Activated CD8-positive, alpha-beta T cell treated with anti-CD3 and anti-CD28 coated beads, Interleukin-2, amount 10 ng/mL, durations not matched to agents 7 days and 5 days (primary cell): ENCODE results near the gene WASF3. TPM values are rescaled to one million over a fixed set of nuclear protein-coding genes. Genes with fewer than 3 reads are reported as not detected.
"Not testable (repeated sequence)": the region's sequence is repeated elsewhere in the genome, so short reads cannot be mapped to it uniquely, and the experiment has no call there.

Experiments
- ATAC-seq: fragments of 150-1000 bp; cut with Tn5 transposase; one replicate; pipeline ENCODE4 v1.10.0; 2021; ENCODE audit warnings: moderate library complexity
- CTCF ChIA-PET: fragments of 350-600 bp; sonication (Branson Sonifier 250); formaldehyde crosslinking; loops from one replicate; lab custom pipeline; 2021; ENCODE audit warnings: antibody characterized with exemption; lab: Charles Lee
- POLR2A ChIA-PET: fragments of 350-600 bp; sonication (Branson Sonifier 250); formaldehyde crosslinking; loops from one replicate; lab custom pipeline; 2021; ENCODE audit warnings: antibody characterized with exemption; lab: Charles Lee
- DNase-seq: peaks from one replicate; pipeline ENCODE4 v3.0.0-alpha.2; 2020
- H3K27ac Mint-ChIP-seq: one replicate; pipeline ENCODE4 v1.8.0; 2021; ENCODE audit warnings: mild to moderate bottlenecking, mixed read lengths
- H3K27me3 Mint-ChIP-seq: one replicate; pipeline ENCODE4 v1.8.0; 2021; ENCODE audit warnings: low read depth, mixed read lengths
- H3K36me3 Mint-ChIP-seq: one replicate; pipeline ENCODE4 v1.8.0; 2021; ENCODE audit warnings: low read depth, mixed read lengths
- H3K4me1 Mint-ChIP-seq: one replicate; pipeline ENCODE4 v1.8.0; 2021; ENCODE audit warnings: low read depth, mixed read lengths
- H3K4me3 Mint-ChIP-seq: one replicate; pipeline ENCODE4 v1.8.0; 2021; ENCODE audit warnings: mild to moderate bottlenecking, mixed read lengths
- H3K9me3 Mint-ChIP-seq: one replicate; pipeline ENCODE4 v1.8.0; 2022; ENCODE audit warnings: mixed read lengths; ENCODE audit not compliant: insufficient read depth
- total RNA-seq, 2 experiments: library from RNA; stranded (reverse); gene quantifications; one replicate each; pipeline ENCODE4 v1.2.3, GENCODE V29; 2021

WASF3 gene
- total RNA-seq, 2 experiments from 2014 or later: not detected

- Mint-ChIP-seq H3K9me3 (peaks cover 5% of the 10 kb centered on the region), H3K4me1 (peaks cover 6% of the 10 kb centered on the region), H3K36me3 (no peaks in the 10 kb centered on the region), H3K4me3 (no peak overlapping the region), H3K27ac (no peak overlapping the region), H3K27me3 (no peaks in the 10 kb centered on the region)
- DNase-seq: no peak
- POLR2A ChIA-PET: no interaction called here
- CTCF ChIA-PET: interaction anchor here (1.3 to 7.1 kb wide), 3 partner anchors 11 to 222 kb away, joined by 3 to 71 read pairs (median 4); no protein-coding TSS in a partner anchor
- no peak for ATAC-seq
These were observed 152.0 kb downstream of the WASF3 start for GRCh38 chr13:26709461-26709860.

DNA sequence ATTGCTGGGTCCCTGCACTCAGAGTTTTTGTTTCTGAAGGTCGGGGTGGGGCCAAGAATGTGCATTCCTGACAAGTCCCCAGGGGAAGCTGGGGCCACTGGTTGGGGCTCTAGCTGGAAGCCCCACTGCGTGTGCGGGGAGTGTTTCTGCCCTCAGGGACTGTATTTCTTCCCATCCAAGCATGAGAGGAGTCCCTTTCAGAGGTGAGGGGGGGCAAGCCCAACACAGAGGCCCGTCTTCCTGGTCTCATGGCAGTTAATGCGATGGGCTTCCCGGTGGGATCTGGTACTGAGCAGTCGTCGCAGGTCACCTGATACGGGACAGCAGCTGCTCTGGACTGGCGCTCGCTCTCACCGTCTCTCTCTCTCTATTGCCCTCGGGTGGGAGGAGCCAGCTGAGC, 152.7 kb downstream of the WASF3 start:
- POLR2A ChIA-PET: no interaction called here

DNA sequence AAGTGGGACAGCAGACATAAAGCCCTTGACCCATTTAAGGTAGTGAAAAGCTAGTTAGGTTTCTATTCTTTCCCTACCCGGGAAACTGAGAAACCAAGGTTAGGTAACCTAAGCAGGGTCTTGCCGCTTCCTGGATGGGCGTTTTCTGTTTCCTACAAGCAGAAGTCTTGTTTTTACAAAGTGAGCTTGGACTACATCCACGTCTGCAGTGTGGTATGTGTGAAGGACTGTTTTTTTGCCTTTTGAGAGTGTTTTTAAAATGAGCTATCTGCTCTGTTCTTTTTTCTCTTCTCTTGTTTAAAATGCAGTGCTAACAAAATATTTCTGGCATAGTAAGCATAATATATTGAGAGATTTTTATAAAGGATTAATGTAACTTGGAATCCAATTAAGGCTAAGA, 153.7 kb downstream of the WASF3 start:
- Mint-ChIP-seq H3K27me3 (no peaks in the 10 kb centered on the region), H3K4me3 (no peak overlapping the region), H3K36me3 (no peaks in the 10 kb centered on the region), H3K4me1 (peaks cover 6% of the 10 kb centered on the region), H3K27ac (peak overlapping the region; percentile 56), H3K9me3 (peaks cover 5% of the 10 kb centered on the region)
- CTCF ChIA-PET: interaction anchor here (0.6 to 7.1 kb wide), 5 partner anchors 9 to 218 kb away, joined by 4 to 71 read pairs (median 8); no protein-coding TSS in a partner anchor
- ATAC-seq (no peak), DNase-seq (no peak)
- POLR2A ChIA-PET: no interaction called here

More for the DNA sequence above, 152.7 kb downstream of the WASF3 start:
- CTCF ChIA-PET: interaction anchor here (1.3 to 7.1 kb wide), 5 partner anchors 10 to 221 kb away, joined by 3 to 71 read pairs (median 8); no protein-coding TSS in a partner anchor
- no peaks in the 10 kb centered on the region for H3K27me3 Mint-ChIP-seq
- peaks cover 5% of the 10 kb centered on the region for H3K9me3 Mint-ChIP-seq
- DNase-seq: no peak
- H3K4me3 Mint-ChIP-seq: no peak overlapping the region
- no peaks in the 10 kb centered on the region for H3K36me3 Mint-ChIP-seq
- ATAC-seq: no peak
- no peak overlapping the region for H3K27ac Mint-ChIP-seq
- peaks cover 6% of the 10 kb centered on the region for H3K4me1 Mint-ChIP-seq

- H3K4me3 Mint-ChIP-seq: no peak overlapping the region
- H3K9me3 Mint-ChIP-seq: peaks cover 5% of the 10 kb centered on the region
- no peak overlapping the region for H3K27ac Mint-ChIP-seq
- peaks cover 6% of the 10 kb centered on the region for H3K4me1 Mint-ChIP-seq
- no peak for DNase-seq
- POLR2A ChIA-PET: no interaction called here
- H3K27me3 Mint-ChIP-seq: no peaks in the 10 kb centered on the region
- no peak for ATAC-seq
- CTCF ChIA-PET: interaction anchor here (1.7 kb wide), 1 partner anchor 160 kb away, joined by 6 read pairs; no protein-coding TSS in a partner anchor
- H3K36me3 Mint-ChIP-seq: no peaks in the 10 kb centered on the region
These were observed 155.9 kb downstream of the WASF3 start for GRCh38 chr13:26713341-26713740.

DNA sequence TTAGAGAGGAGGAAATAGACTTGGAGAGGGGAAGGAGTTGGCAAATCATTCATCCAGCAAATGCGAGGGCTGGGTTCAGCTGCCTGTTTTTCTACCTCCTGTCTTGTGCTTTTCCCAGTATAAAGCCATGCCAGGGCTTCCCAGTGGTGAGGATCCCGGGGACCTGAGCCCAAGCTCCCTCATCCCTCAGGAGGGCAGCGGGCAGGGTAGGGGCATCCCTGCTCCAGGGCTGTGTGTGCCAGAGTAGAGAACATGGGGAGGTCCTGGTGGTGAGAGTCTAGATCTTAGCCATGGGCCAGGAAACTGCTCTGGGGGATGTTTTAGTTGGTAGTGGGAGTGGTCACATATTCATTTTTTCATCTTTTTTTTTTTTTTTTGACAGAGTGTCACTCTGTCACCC, 159.5 kb downstream of the WASF3 start:
- ATAC-seq: no peak
- H3K27me3 Mint-ChIP-seq: no peaks in the 10 kb centered on the region
- POLR2A ChIA-PET: no interaction called here

GRCh38 chr13:26718146-26718545, 160.7 kb downstream of the WASF3 start:
- H3K27me3 Mint-ChIP-seq: no peaks in the 10 kb centered on the region
- H3K9me3 Mint-ChIP-seq: peaks cover 5% of the 10 kb centered on the region
- ChIA-PET POLR2A (interaction anchor here (1.2 kb wide), 1 partner anchor 30 kb away, joined by 3 read pairs; no protein-coding TSS in a partner anchor), CTCF (interaction anchor here (1.1 kb wide), 1 partner anchor 10 kb away, joined by 3 read pairs; no protein-coding TSS in a partner anchor)
- no peak overlapping the region for H3K27ac Mint-ChIP-seq
- peaks cover 2% of the 10 kb centered on the region for H3K36me3 Mint-ChIP-seq
- ATAC-seq (no peak), DNase-seq (no peak)
- peaks cover 30% of the 10 kb centered on the region for H3K4me1 Mint-ChIP-seq
- H3K4me3 Mint-ChIP-seq: no peak overlapping the region

More for the DNA sequence above, 159.5 kb downstream of the WASF3 start:
- no peak overlapping the region for H3K27ac Mint-ChIP-seq
- H3K4me1 Mint-ChIP-seq: peaks cover 24% of the 10 kb centered on the region
- no peak for DNase-seq
- H3K9me3 Mint-ChIP-seq: peaks cover 5% of the 10 kb centered on the region
- CTCF ChIA-PET: interaction anchor here (0.6 to 1.7 kb wide), 4 partner anchors 9 to 156 kb away, joined by 3 to 5 read pairs (median 3); no protein-coding TSS in a partner anchor
- H3K4me3 Mint-ChIP-seq: no peak overlapping the region
- no peaks in the 10 kb centered on the region for H3K36me3 Mint-ChIP-seq

DNA sequence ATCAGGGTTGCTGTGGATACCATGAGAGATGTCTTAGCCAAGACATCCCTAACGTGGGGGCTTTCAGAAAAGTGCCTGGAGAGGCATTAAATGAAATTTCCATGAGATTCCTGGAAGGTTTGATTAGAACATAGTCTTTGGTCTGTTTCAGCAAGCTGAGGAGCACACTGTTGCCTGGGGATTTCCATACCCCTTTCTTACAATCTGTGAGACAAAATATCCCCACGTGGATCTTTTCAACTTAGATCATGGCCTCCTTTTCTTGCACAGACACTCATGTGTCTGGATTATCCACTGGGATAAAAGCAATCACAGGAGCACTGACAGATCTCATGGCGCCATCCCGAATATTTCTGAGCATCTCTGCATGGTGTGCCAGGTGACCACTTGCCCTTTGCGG, 161.4 kb downstream of the WASF3 start:
- ChIA-PET POLR2A (interaction anchor here (1.2 kb wide), 1 partner anchor 30 kb away, joined by 3 read pairs; no protein-coding TSS in a partner anchor), CTCF (interaction anchor here (1.1 to 2.8 kb wide), 2 partner anchors 11 to 20 kb away, joined by 3 to 16 read pairs; no protein-coding TSS in a partner anchor)
- Mint-ChIP-seq H3K27me3 (no peaks in the 10 kb centered on the region), H3K4me1 (peaks cover 30% of the 10 kb centered on the region), H3K4me3 (no peak overlapping the region), H3K9me3 (peaks cover 1% of the 10 kb centered on the region), H3K36me3 (peaks cover 2% of the 10 kb centered on the region), H3K27ac (no peak overlapping the region)
- DNase-seq: no peak
- no peak for ATAC-seq

- ATAC-seq (no peak), DNase-seq (no peak)
- Mint-ChIP-seq H3K27ac (peak overlapping the region; percentile 22), H3K4me3 (no peak overlapping the region), H3K4me1 (peaks cover 30% of the 10 kb centered on the region), H3K9me3 (no peaks in the 10 kb centered on the region), H3K36me3 (peaks cover 2% of the 10 kb centered on the region), H3K27me3 (no peaks in the 10 kb centered on the region)
- POLR2A ChIA-PET: no interaction called here
- CTCF ChIA-PET: interaction anchor here (1.1 to 2.8 kb wide), 6 partner anchors 8 to 534 kb away, joined by 3 to 18 read pairs (median 14); no protein-coding TSS in a partner anchor
These were observed 162.0 kb downstream of the WASF3 start for GRCh38 chr13:26719356-26719945.

- POLR2A ChIA-PET: no interaction called here
- Mint-ChIP-seq H3K36me3 (peaks cover 2% of the 10 kb centered on the region), H3K27me3 (no peaks in the 10 kb centered on the region), H3K27ac (peak overlapping the region; percentile 93), H3K4me1 (peaks cover 30% of the 10 kb centered on the region), H3K4me3 (peak overlapping the region; percentile 70), H3K9me3 (no peaks in the 10 kb centered on the region)
- peak; percentile 77 for DNase-seq
- ATAC-seq: peak; percentile 90
- CTCF ChIA-PET: interaction anchor here (2.0 to 2.8 kb wide), 6 partner anchors 8 to 536 kb away, joined by 5 to 18 read pairs (median 14); no protein-coding TSS in a partner anchor
These were observed 164.0 kb downstream of the WASF3 start for GRCh38 chr13:26721251-26722121.

DNA sequence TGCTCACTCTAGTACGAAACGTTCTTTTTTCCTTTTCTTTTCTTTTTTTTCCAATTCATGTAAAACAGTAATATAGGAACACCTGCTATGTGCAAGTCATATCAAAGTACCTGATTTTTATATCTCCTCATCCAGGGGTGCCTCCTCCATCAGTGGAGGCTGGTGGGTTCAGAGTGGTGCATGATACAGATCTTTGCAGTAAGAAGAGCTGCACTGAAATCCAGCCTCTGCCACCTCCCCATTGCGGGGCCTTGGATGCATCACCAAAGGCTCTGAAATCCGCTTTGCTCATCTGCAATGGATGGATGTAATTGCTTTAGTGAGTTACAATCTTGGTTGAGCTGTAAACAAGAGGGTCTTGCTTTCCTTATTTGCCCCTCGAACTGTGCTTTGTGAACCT, 164.8 kb downstream of the WASF3 start:
- Mint-ChIP-seq H3K27me3 (no peaks in the 10 kb centered on the region), H3K9me3 (no peaks in the 10 kb centered on the region), H3K4me1 (peaks cover 30% of the 10 kb centered on the region), H3K4me3 (peak overlapping the region; percentile 27), H3K27ac (peak overlapping the region; percentile 93), H3K36me3 (peaks cover 2% of the 10 kb centered on the region)
- CTCF ChIA-PET: interaction anchor here (0.8 kb wide), 1 partner anchor 24 kb away, joined by 4 read pairs; no protein-coding TSS in a partner anchor
- DNase-seq (no peak), ATAC-seq (no peak)
- POLR2A ChIA-PET: no interaction called here

GRCh38 chr13:26723620-26724019, 166.1 kb downstream of the WASF3 start:
- H3K4me3 Mint-ChIP-seq, H3K27me3 Mint-ChIP-seq, DNase-seq, ATAC-seq, H3K27ac Mint-ChIP-seq, POLR2A ChIA-PET, CTCF ChIA-PET, H3K36me3 Mint-ChIP-seq, H3K9me3 Mint-ChIP-seq: not testable (repeated sequence)
- H3K4me1 Mint-ChIP-seq: peaks cover 30% of the 10 kb centered on the region
